ENCODE results near the gene KRT20. TPM values are rescaled to one million over a fixed set of nuclear protein-coding genes. Genes with fewer than 3 reads are reported as not detected.

KRT20 gene
- total and polyA plus RNA-seq, 4 donors = not detected

DNA sequence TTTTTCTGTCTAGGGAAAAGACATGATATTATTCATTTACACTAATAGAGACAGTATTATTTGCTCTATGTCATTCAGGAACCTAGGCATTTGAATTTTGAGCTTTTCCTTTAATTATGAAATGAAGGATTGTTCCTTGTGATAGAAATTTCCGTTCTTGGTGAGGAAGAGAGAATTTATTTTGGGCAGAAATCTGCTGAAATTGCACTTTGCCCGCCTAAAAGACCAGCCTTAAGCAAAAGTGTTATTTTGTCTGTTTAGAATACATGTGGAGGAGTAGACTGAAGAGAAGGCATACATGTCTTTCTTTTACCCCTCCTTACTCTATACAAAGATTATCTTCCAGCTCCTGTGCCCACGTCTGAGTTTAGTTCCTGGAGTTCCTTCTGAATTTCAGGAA lies 45.8 kb downstream of the KRT20 start:
- Histone ChIP-seq H3K27me3 (ENCODE audit: control insufficient read depth in 4 of 4, insufficient read depth in 4 of 4, low read length in 3 of 4) (no peaks in the 10 kb centered on the region), H3K9me3 (ENCODE audit: control insufficient read depth in 4 of 4, low read length in 3 of 4) (no peaks in the 10 kb centered on the region), H3K27ac (ENCODE audit: low read depth in 1 of 2, low read length in 2 of 2) (no peak overlapping the region), H3K4me3 (ENCODE audit: low read depth in 1 of 3, low read length in 3 of 3) (no peak overlapping the region), H3K36me3 (ENCODE audit: control insufficient read depth in 4 of 4, insufficient read depth in 3 of 4, low read depth in 1 of 4, low read length in 3 of 4) (peaks cover 0 to 9% (median 0%) of the 10 kb centered on the region in 4 donors), H3K9ac (ENCODE audit: low read depth in 1 of 2, low read length in 2 of 2) (no peak overlapping the region), H3K4me1 (ENCODE audit: control insufficient read depth in 4 of 4, insufficient read depth in 4 of 4, low read length in 3 of 4) (no peaks in the 10 kb centered on the region)
- 83% methylated on average over 3 of the region's 3 CpGs for WGBS
- DNase-seq (ENCODE audit: low spot score) = no peak
- TF ChIP-seq GABPA (IDR thresholded peaks at IDR 0.05 in 1 of 2, conservative IDR thresholded peaks at IDR 0.05 in 1 of 2) (no peak), HNF4A (conservative IDR thresholded peaks at IDR 0.05) (no peak), RXRA (IDR thresholded peaks at IDR 0.05) (no peak), SP1 (IDR thresholded peaks at IDR 0.05) (no peak), YY1 (IDR thresholded peaks at IDR 0.05) (no peak), NR2F2 (IDR thresholded peaks at IDR 0.05) (no peak), RAD21 (IDR thresholded peaks at IDR 0.05) (no peak), HNF4G (IDR thresholded peaks at IDR 0.05) (no peak)
- TF ChIP-seq, protein P1, sequence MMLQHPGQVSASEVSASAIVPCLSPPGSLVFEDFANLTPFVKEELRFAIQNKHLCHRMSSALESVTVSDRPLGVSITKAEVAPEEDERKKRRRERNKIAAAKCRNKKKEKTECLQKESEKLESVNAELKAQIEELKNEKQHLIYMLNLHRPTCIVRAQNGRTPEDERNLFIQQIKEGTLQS (IDR thresholded peaks at IDR 0.05) = no peak
- TF ChIP-seq, protein P2, sequence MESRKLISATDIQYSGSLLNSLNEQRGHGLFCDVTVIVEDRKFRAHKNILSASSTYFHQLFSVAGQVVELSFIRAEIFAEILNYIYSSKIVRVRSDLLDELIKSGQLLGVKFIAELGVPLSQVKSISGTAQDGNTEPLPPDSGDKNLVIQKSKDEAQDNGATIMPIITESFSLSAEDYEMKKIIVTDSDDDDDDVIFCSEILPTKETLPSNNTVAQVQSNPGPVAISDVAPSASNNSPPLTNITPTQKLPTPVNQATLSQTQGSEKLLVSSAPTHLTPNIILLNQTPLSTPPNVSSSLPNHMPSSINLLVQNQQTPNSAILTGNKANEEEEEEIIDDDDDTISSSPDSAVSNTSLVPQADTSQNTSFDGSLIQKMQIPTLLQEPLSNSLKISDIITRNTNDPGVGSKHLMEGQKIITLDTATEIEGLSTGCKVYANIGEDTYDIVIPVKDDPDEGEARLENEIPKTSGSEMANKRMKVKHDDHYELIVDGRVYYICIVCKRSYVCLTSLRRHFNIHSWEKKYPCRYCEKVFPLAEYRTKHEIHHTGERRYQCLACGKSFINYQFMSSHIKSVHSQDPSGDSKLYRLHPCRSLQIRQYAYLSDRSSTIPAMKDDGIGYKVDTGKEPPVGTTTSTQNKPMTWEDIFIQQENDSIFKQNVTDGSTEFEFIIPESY (IDR thresholded peaks at IDR 0.05) = no peak
- TF ChIP-seq, protein P3, sequence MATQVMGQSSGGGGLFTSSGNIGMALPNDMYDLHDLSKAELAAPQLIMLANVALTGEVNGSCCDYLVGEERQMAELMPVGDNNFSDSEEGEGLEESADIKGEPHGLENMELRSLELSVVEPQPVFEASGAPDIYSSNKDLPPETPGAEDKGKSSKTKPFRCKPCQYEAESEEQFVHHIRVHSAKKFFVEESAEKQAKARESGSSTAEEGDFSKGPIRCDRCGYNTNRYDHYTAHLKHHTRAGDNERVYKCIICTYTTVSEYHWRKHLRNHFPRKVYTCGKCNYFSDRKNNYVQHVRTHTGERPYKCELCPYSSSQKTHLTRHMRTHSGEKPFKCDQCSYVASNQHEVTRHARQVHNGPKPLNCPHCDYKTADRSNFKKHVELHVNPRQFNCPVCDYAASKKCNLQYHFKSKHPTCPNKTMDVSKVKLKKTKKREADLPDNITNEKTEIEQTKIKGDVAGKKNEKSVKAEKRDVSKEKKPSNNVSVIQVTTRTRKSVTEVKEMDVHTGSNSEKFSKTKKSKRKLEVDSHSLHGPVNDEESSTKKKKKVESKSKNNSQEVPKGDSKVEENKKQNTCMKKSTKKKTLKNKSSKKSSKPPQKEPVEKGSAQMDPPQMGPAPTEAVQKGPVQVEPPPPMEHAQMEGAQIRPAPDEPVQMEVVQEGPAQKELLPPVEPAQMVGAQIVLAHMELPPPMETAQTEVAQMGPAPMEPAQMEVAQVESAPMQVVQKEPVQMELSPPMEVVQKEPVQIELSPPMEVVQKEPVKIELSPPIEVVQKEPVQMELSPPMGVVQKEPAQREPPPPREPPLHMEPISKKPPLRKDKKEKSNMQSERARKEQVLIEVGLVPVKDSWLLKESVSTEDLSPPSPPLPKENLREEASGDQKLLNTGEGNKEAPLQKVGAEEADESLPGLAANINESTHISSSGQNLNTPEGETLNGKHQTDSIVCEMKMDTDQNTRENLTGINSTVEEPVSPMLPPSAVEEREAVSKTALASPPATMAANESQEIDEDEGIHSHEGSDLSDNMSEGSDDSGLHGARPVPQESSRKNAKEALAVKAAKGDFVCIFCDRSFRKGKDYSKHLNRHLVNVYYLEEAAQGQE (IDR thresholded peaks at IDR 0.05) = no peak

DNA sequence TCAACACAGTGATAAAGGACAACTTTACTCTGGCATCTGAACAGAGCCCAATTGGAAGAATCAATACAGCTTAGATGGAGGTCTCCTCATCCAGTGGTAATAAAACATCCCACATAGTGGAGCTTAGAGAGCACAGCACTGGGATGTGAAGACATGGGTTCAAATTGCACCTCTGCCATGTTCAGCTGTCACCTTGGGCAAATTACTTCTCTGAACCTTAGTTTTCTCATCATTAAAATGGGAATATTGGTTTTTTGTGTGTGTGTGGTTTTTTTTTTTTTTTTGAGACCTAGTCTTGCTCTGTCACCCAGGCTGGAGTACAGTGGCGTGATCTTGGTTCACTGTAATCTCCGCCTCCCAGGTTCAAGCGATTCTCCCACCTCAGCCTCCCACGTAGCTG lies 49.0 kb downstream of the KRT20 start:
- H3K36me3 ChIP-seq (ENCODE audit: control insufficient read depth in 4 of 4, insufficient read depth in 3 of 4, low read depth in 1 of 4, low read length in 3 of 4) = peaks cover 0 to 11% (median 0%) of the 10 kb centered on the region in 4 donors
- no peak overlapping the region for H3K9ac ChIP-seq (ENCODE audit: low read depth in 1 of 2, low read length in 2 of 2)
- H3K9me3 ChIP-seq (ENCODE audit: control insufficient read depth in 4 of 4, low read length in 3 of 4) = no peaks in the 10 kb centered on the region
- 97% methylated on average over 4 of the region's 4 CpGs for WGBS
- TF ChIP-seq, protein P4, sequence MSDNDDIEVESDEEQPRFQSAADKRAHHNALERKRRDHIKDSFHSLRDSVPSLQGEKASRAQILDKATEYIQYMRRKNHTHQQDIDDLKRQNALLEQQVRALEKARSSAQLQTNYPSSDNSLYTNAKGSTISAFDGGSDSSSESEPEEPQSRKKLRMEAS (IDR thresholded peaks at IDR 0.05) = no peak
- no peak for DNase-seq (ENCODE audit: low spot score)
- H3K4me1 ChIP-seq (ENCODE audit: control insufficient read depth in 4 of 4, insufficient read depth in 4 of 4, low read length in 3 of 4) = no peaks in the 10 kb centered on the region
- H3K27ac ChIP-seq (ENCODE audit: low read depth in 1 of 2, low read length in 2 of 2) = no peak overlapping the region
- no peak overlapping the region for H3K4me3 ChIP-seq (ENCODE audit: low read depth in 1 of 3, low read length in 3 of 3)
- H3K27me3 ChIP-seq (ENCODE audit: control insufficient read depth in 4 of 4, insufficient read depth in 4 of 4, low read length in 3 of 4) = no peaks in the 10 kb centered on the region

DNA sequence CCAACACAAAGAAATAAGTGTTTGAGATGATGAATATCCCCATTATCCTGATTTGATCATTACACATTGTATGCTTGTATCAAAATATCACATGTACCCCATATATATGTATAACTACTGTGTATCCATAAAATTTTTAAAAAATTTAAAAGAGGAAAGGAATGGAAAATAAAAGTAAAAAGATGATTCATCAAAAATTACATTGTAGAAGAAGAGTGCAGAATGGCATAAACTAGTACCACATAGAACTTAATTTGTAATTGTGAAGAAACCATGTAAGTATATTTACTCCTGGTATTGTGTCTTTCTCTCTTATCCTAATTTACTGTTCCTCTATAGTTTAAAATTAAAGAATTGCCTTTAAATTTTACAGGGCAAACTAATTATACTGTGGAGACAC lies 51.2 kb downstream of the KRT20 start:
- no peak for TF ChIP-seq EGR1 (IDR thresholded peaks at IDR 0.05; ENCODE audit: low read depth in 2 of 2)
- TF ChIP-seq NR2F2 (IDR thresholded peaks at IDR 0.05) = no peak
- no peak for TF ChIP-seq HNF4A (conservative IDR thresholded peaks at IDR 0.05)
- TF ChIP-seq HNF4G (IDR thresholded peaks at IDR 0.05) = no peak
- TF ChIP-seq, protein P1 (IDR thresholded peaks at IDR 0.05) = no peak
- no peak for TF ChIP-seq FOXA2 (IDR thresholded peaks at IDR 0.05)
- no peak for TF ChIP-seq YY1 (IDR thresholded peaks at IDR 0.05)
- TF ChIP-seq GABPA (IDR thresholded peaks at IDR 0.05 in 1 of 2, conservative IDR thresholded peaks at IDR 0.05 in 1 of 2) = no peak
- TF ChIP-seq, protein P4 (IDR thresholded peaks at IDR 0.05) = no peak
- TF ChIP-seq, protein P5, sequence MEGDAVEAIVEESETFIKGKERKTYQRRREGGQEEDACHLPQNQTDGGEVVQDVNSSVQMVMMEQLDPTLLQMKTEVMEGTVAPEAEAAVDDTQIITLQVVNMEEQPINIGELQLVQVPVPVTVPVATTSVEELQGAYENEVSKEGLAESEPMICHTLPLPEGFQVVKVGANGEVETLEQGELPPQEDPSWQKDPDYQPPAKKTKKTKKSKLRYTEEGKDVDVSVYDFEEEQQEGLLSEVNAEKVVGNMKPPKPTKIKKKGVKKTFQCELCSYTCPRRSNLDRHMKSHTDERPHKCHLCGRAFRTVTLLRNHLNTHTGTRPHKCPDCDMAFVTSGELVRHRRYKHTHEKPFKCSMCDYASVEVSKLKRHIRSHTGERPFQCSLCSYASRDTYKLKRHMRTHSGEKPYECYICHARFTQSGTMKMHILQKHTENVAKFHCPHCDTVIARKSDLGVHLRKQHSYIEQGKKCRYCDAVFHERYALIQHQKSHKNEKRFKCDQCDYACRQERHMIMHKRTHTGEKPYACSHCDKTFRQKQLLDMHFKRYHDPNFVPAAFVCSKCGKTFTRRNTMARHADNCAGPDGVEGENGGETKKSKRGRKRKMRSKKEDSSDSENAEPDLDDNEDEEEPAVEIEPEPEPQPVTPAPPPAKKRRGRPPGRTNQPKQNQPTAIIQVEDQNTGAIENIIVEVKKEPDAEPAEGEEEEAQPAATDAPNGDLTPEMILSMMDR (IDR thresholded peaks at IDR 0.05; ENCODE audit: low read depth, low read length, missing input control) = no peak
- TF ChIP-seq RAD21 (IDR thresholded peaks at IDR 0.05) = no peak
- no peak overlapping the region for H3K4me3 ChIP-seq (ENCODE audit: low read depth in 1 of 3, low read length in 3 of 3)
- no peak for DNase-seq (ENCODE audit: low spot score)
- H3K36me3 ChIP-seq (ENCODE audit: control insufficient read depth in 4 of 4, insufficient read depth in 3 of 4, low read depth in 1 of 4, low read length in 3 of 4) = peaks cover 0 to 11% (median 0%) of the 10 kb centered on the region in 4 donors
- H3K27me3 ChIP-seq (ENCODE audit: control insufficient read depth in 4 of 4, insufficient read depth in 4 of 4, low read length in 3 of 4) = no peaks in the 10 kb centered on the region
- no peaks in the 10 kb centered on the region for H3K9me3 ChIP-seq (ENCODE audit: control insufficient read depth in 4 of 4, low read length in 3 of 4)
- H3K4me1 ChIP-seq (ENCODE audit: control insufficient read depth in 4 of 4, insufficient read depth in 4 of 4, low read length in 3 of 4) = no peaks in the 10 kb centered on the region
- no peak overlapping the region for H3K9ac ChIP-seq (ENCODE audit: low read depth in 1 of 2, low read length in 2 of 2)
- no peak overlapping the region for H3K27ac ChIP-seq (ENCODE audit: low read depth in 1 of 2, low read length in 2 of 2)
